ENCODE results near the gene PDE2A. TPM values are rescaled to one million over a fixed set of nuclear protein-coding genes. Genes with fewer than 3 reads are reported as not detected.

PDE2A gene
- polyA plus RNA-seq, 2 of the 4 experiments (the other 2 are of a cell fraction) = 0.62 to 1.5 TPM

GRCh38 chr11:72721689-72722049, 47.4 kb upstream of the PDE2A start:
- Histone ChIP-seq H3K4me1 (peaks cover 35% of the 10 kb centered on the region), H3K9me3 (no peaks in the 10 kb centered on the region), H3K27ac (peak overlapping the region; percentile 94 to 97), H3K4me3 (peak overlapping the region; percentile 45), H3K4me2 (peak overlapping the region; percentile 95)
- ChIA-PET CTCF (interaction anchor here (0.8 to 7.1 kb wide), 6 partner anchors 17 to 613 kb away, joined by 3 to 162 read pairs (median 4); partner anchors contain the start of genes FCHSD2 and STARD10), POLR2A (interaction anchor here (0.6 to 1.2 kb wide), 3 partner anchors 72 to 120 kb away, joined by 3 to 7 read pairs (median 4); partner anchors contain the start of gene STARD10)
- WGBS (ENCODE audit: missing lambda C conversion rate) = 56% methylated on average over 13 of the region's 13 CpGs
- no peak for TF ChIP-seq POLR2A (IDR thresholded peaks at IDR 0.05; ENCODE audit: low read length)
- TF ChIP-seq SMC3 (IDR thresholded peaks at IDR 0.05) = no peak
- TF ChIP-seq EHF (CRISPR knock-in tag; IDR thresholded peaks at IDR 0.05) = no peak
- TF ChIP-seq, protein P1, sequence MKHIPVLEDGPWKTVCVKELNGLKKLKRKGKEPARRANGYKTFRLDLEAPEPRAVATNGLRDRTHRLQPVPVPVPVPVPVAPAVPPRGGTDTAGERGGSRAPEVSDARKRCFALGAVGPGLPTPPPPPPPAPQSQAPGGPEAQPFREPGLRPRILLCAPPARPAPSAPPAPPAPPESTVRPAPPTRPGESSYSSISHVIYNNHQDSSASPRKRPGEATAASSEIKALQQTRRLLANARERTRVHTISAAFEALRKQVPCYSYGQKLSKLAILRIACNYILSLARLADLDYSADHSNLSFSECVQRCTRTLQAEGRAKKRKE (CRISPR knock-in tag; IDR thresholded peaks at IDR 0.05; ENCODE audit: low read depth) = no peak
- TF ChIP-seq MAFK (IDR thresholded peaks at IDR 0.05; ENCODE audit: partially characterized antibody) = no peak
- no peak for TF ChIP-seq CBX8 (IDR thresholded peaks at IDR 0.05)
- TF ChIP-seq NFE2L2 (conservative IDR thresholded peaks at IDR 0.05; ENCODE audit: low read length) = no peak
- no peak for TF ChIP-seq NPAS2 (CRISPR knock-in tag; IDR thresholded peaks at IDR 0.05; ENCODE audit: borderline replicate concordance)
- TF ChIP-seq HOXB5 (CRISPR knock-in tag; IDR thresholded peaks at IDR 0.05) = no peak
- TF ChIP-seq FOSB (CRISPR knock-in tag; IDR thresholded peaks at IDR 0.05) = no peak
- DNase-seq (ENCODE audit: low read depth in 1 of 2, low spot score in 1 of 2) (no peak), FAIRE-seq (no peak), ATAC-seq (peak in 1 of 2 experiments; percentile 11; a peak in 3 of 6 replicates)

- 76% methylated on average over 3 of the region's 3 CpGs for WGBS (ENCODE audit: missing lambda C conversion rate)
- TF ChIP-seq SREBF2 (IDR thresholded peaks at IDR 0.05) (no peak), HEYL (CRISPR knock-in tag; IDR thresholded peaks at IDR 0.05) (no peak), HOXB5 (CRISPR knock-in tag; IDR thresholded peaks at IDR 0.05) (no peak), TFCP2L1 (CRISPR knock-in tag; IDR thresholded peaks at IDR 0.05) (no peak), MYC (IDR thresholded peaks at IDR 0.05; ENCODE audit: borderline replicate concordance, low read length) (no peak), EHF (CRISPR knock-in tag; IDR thresholded peaks at IDR 0.05) (no peak), NR3C1 (IDR thresholded peaks at IDR 0.05) (no peak), BHLHE40 (IDR thresholded peaks at IDR 0.05; ENCODE audit: low read depth, low read length) (no peak), MAFK (IDR thresholded peaks at IDR 0.05; ENCODE audit: partially characterized antibody) (no peak), CBX2 (IDR thresholded peaks at IDR 0.05; ENCODE audit: borderline replicate concordance, low read depth) (no peak), EP300 (IDR thresholded peaks at IDR 0.05) (no peak)
- Histone ChIP-seq H3K27ac (peak overlapping the region; percentile 94 to 97), H3K4me3 (peak overlapping the region; percentile 45), H3K4me1 (peaks cover 35% of the 10 kb centered on the region), H3K9me3 (no peaks in the 10 kb centered on the region), H3K4me2 (peak overlapping the region; percentile 95)
- DNase-seq (ENCODE audit: low read depth in 1 of 2, low spot score in 1 of 2) (no peak), FAIRE-seq (no peak), ATAC-seq (no peak)
- POLR2A ChIA-PET = no interaction called here
- CTCF ChIA-PET = interaction anchor here (1.2 to 5.8 kb wide), 3 partner anchors 38 to 421 kb away, joined by 4 to 25 read pairs (median 6); partner anchors contain the start of genes FCHSD2 and STARD10
These were observed 47.1 kb upstream of the PDE2A start for GRCh38 chr11:72721276-72721675.

DNA sequence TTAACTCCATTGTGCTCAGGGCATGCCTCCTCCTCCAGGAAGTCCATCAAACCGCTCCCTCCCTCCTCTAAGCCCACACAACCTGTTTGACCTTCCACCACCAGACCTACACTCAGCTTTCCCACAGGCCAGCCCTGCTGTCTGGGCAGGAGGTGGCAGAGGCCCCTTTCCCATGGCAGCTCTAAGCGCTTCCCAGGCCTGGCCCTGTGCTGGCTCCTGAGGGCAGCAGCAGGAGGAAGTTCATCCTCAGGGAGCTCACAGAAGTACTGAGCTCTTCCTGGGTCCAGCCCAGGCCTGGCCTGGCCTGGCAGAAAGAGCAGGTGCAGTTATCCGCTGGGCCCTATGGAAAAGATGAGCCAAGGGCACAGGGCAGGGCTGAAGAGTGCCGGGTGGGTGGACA, 46.6 kb upstream of the PDE2A start:
- ChIA-PET POLR2A (no interaction called here), CTCF (interaction anchor here (0.8 to 5.8 kb wide), 5 partner anchors 37 to 614 kb away, joined by 3 to 25 read pairs (median 6); partner anchors contain the start of gene STARD10)
- WGBS (ENCODE audit: missing lambda C conversion rate) = 96% methylated on average over 4 of the region's 4 CpGs
- Histone ChIP-seq H3K27ac (peak overlapping the region; percentile 94 to 97; a peak in 3 of 6 replicates), H3K9me3 (no peaks in the 10 kb centered on the region), H3K4me2 (peak overlapping the region; percentile 95), H3K4me1 (peaks cover 35% of the 10 kb centered on the region), H3K4me3 (no peak overlapping the region; the same call in 2 of the 3 replicates)
- no peak for ATAC-seq
- FAIRE-seq = no peak
- no peak for TF ChIP-seq HDAC2 (IDR thresholded peaks at IDR 0.05)
- no peak for DNase-seq (ENCODE audit: low read depth in 1 of 2, low spot score in 1 of 2)

- FAIRE-seq (no peak), ATAC-seq (no peak), DNase-seq (ENCODE audit: low read depth in 1 of 2, low spot score in 1 of 2) (no peak)
- H3K27ac ChIP-seq = no peak overlapping the region
- H3K9me3 ChIP-seq = no peaks in the 10 kb centered on the region
- H3K4me1 ChIP-seq = peaks cover 35% of the 10 kb centered on the region
- H3K4me3 ChIP-seq = no peak overlapping the region
- ChIA-PET CTCF (interaction anchor here (0.8 to 5.8 kb wide), 5 partner anchors 36 to 615 kb away, joined by 3 to 25 read pairs (median 6); partner anchors contain the start of gene STARD10), POLR2A (no interaction called here)
- 95% methylated on average over 3 of the region's 3 CpGs for WGBS (ENCODE audit: missing lambda C conversion rate)
- peak overlapping the region; percentile 95 for H3K4me2 ChIP-seq
- TF ChIP-seq FOSL2 (IDR thresholded peaks at IDR 0.05) (no peak), FOSL2 (CRISPR knock-in tag; IDR thresholded peaks at IDR 0.05) (no peak), ZSCAN20 (CRISPR knock-in tag; IDR thresholded peaks at IDR 0.05) (no peak), BCL3 (IDR thresholded peaks at IDR 0.05) (no peak), E2F6 (IDR thresholded peaks at IDR 0.05; ENCODE audit: borderline replicate concordance, low read depth) (no peak), EHF (CRISPR knock-in tag; IDR thresholded peaks at IDR 0.05) (no peak), RARB (CRISPR knock-in tag; IDR thresholded peaks at IDR 0.05) (no peak), SREBF2 (IDR thresholded peaks at IDR 0.05) (no peak), NPAS2 (CRISPR knock-in tag; IDR thresholded peaks at IDR 0.05; ENCODE audit: borderline replicate concordance) (no peak), ZFP36 (IDR thresholded peaks at IDR 0.05; ENCODE audit: borderline replicate concordance, partially characterized antibody) (no peak), CHD4 (IDR thresholded peaks at IDR 0.05; ENCODE audit: borderline replicate concordance) (no peak), FOXS1 (CRISPR knock-in tag; IDR thresholded peaks at IDR 0.05) (no peak)
- TF ChIP-seq, protein P2, sequence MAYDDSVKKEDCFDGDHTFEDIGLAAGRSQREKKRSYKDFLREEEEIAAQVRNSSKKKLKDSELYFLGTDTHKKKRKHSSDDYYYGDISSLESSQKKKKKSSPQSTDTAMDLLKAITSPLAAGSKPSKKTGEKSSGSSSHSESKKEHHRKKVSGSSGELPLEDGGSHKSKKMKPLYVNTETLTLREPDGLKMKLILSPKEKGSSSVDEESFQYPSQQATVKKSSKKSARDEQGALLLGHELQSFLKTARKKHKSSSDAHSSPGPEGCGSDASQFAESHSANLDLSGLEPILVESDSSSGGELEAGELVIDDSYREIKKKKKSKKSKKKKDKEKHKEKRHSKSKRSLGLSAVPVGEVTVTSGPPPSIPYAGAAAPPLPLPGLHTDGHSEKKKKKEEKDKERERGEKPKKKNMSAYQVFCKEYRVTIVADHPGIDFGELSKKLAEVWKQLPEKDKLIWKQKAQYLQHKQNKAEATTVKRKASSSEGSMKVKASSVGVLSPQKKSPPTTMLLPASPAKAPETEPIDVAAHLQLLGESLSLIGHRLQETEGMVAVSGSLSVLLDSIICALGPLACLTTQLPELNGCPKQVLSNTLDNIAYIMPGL (CRISPR knock-in tag; IDR thresholded peaks at IDR 0.05; ENCODE audit: borderline replicate concordance) = no peak
These were observed 45.8 kb upstream of the PDE2A start for GRCh38 chr11:72720047-72720446.

Measured in A549 (cell line).